GM12878 (cell line): ENCODE results near the gene GPR137B. TPM values are rescaled to one million over a fixed set of nuclear protein-coding genes. Genes with fewer than 3 reads are reported as not detected.

Experiments used
- ATAC-seq: fragments of 200-7000 bp; cut with Tn5 transposase; 3 replicates; pipeline ENCODE4 v1.9.1; 2020; ENCODE audit warnings: mild to moderate bottlenecking, moderate library complexity
- BruUV-seq: library from RNA; stranded (reverse); fragments of 400-500 nt; replicated peaks from 2 replicates; lab custom pipeline; 2021; lab: Mats Ljungman, UMichigan
- CTCF ChIA-PET: fragments of 300-600 bp; sonication (Branson Sonifier 250); formaldehyde crosslinking; extraction: SDS; loops from one replicate; lab custom pipeline; 2021; ENCODE audit warnings: inconsistent platforms; lab: Yijun Ruan, JAX
- POLR2A ChIA-PET: fragments of 350-600 bp; formaldehyde crosslinking; extraction: SDS; loops from one replicate; lab custom pipeline; 2021; ENCODE audit warnings: inconsistent platforms; lab: Charles Lee
- RAD21 ChIA-PET: fragments of 300-600 bp; sonication (Branson Sonifier 250); formaldehyde crosslinking; loops from one replicate; lab custom pipeline; 2023; ENCODE audit warnings: antibody characterized with exemption; ENCODE audit not compliant: unreplicated experiment; lab: Charles Lee
- SMC1A ChIA-PET: fragments of 300-600 bp; sonication (Branson Sonifier 250); formaldehyde crosslinking; loops from one replicate; lab custom pipeline; 2023; ENCODE audit not compliant: unreplicated experiment, uncharacterized antibody; lab: Charles Lee
- DNase-seq: peaks from one replicate; pipeline ENCODE4 v3.0.0-alpha.2; 2011; ENCODE audit warnings: low read depth, low spot score
- FAIRE-seq: peaks from 3 replicates; lab custom pipeline; 2011; peaks lifted over from hg19 to GRCh38; lab: Jason Lieb, UNC
- H2AFZ ChIP-seq: 2 replicates; pipeline ENCODE4 v1.6.0; 2011; ENCODE audit warnings: low read depth, low read length, control low read depth; ENCODE audit not compliant: control insufficient read depth
- H3K27ac ChIP-seq: 2 replicates; pipeline ENCODE4 v1.5.1; 2011; ENCODE audit warnings: control low read depth; ENCODE audit not compliant: control insufficient read depth, insufficient read depth
- H3K27me3 ChIP-seq, 2 experiments: replicated peaks in 1 of 2; 2 replicates each; pipeline versions ENCODE4 v1.6.0 to v1.6.1; 2011; ENCODE audit warnings: low read length in 1 of 2; ENCODE audit not compliant: control insufficient read depth in 2 of 2, insufficient read depth in 2 of 2
- H3K36me3 ChIP-seq, 2 experiments: 2 replicates each; pipeline ENCODE4 v1.5.1; 2011; ENCODE audit warnings: low read length in 1 of 2; ENCODE audit not compliant: control insufficient read depth in 2 of 2, insufficient read depth in 2 of 2
- H3K4me1 ChIP-seq: 2 replicates; pipeline ENCODE4 v1.6.1; 2011; ENCODE audit warnings: mild to moderate bottlenecking, low read length, moderate library complexity, mixed read lengths; ENCODE audit not compliant: control insufficient read depth, insufficient read depth
- H3K4me2 ChIP-seq: 2 replicates; pipeline ENCODE4 v1.6.0; 2011; ENCODE audit warnings: control low read depth; ENCODE audit not compliant: control insufficient read depth, insufficient read depth
- H3K4me3 ChIP-seq: fragments of 200-600 bp; sonication (generic); 2 replicates; pipeline ENCODE4 v1.5.1; 2016
- H3K79me2 ChIP-seq: 2 replicates; pipeline ENCODE4 v1.6.0; 2011; ENCODE audit warnings: low read length; ENCODE audit not compliant: control insufficient read depth, insufficient read depth
- H3K9ac ChIP-seq: 2 replicates; pipeline ENCODE4 v1.8.0; 2011; ENCODE audit warnings: low read length, control low read depth, mixed read lengths; ENCODE audit not compliant: control insufficient read depth, insufficient read depth
- H3K9me3 ChIP-seq: replicated peaks from 3 replicates; pipeline ENCODE4 v1.5.1; 2011; ENCODE audit warnings: mild to moderate bottlenecking, low read length; ENCODE audit not compliant: control insufficient read depth, insufficient read depth
- H4K20me1 ChIP-seq: 2 replicates; pipeline ENCODE4 v1.6.0; 2011; ENCODE audit not compliant: control insufficient read depth, insufficient read depth
- BCL3 ChIP-seq: IDR thresholded peaks from 2 replicates; pipeline ENCODE4 v1.6.1; 2011; ENCODE audit warnings: borderline replicate concordance, low read depth, mild to moderate bottlenecking, moderate library complexity, low read length; ENCODE audit not compliant: insufficient read depth, poor library complexity, severe bottlenecking
- CEBPZ ChIP-seq: fragments of 150-350 bp; IDR thresholded peaks from 2 replicates; pipeline ENCODE4 v1.6.1; 2016; ENCODE audit warnings: low read depth, low read length
- CTCF ChIP-seq, 3 experiments: IDR thresholded peaks in 2 of 3; conservative IDR thresholded peaks in 1 of 3; 2 replicates each; pipeline ENCODE4 v1.5.1; 2011; ENCODE audit warnings: low read depth in 3 of 3, low read length in 3 of 3, mild to moderate bottlenecking in 3 of 3, control low read depth in 2 of 3, moderate library complexity in 2 of 3, inconsistent platforms in 1 of 3, mixed read lengths in 1 of 3; ENCODE audit not compliant: control insufficient read depth in 2 of 3, insufficient read depth in 1 of 3; ENCODE audit errors: extremely low read depth in 1 of 3
- GABPA ChIP-seq: IDR thresholded peaks from 2 replicates; pipeline ENCODE4 v1.6.1; 2014; ENCODE audit warnings: antibody characterized with exemption, low read depth, mild to moderate bottlenecking, inconsistent platforms
- GATAD2B ChIP-seq: fragments of 450-650 bp; conservative IDR thresholded peaks from 2 replicates; pipeline ENCODE4 v1.6.1; 2017; ENCODE audit warnings: low read depth, mild to moderate bottlenecking, moderate library complexity
- KDM1A ChIP-seq: fragments of 200-600 bp; sonication (generic); IDR thresholded peaks from 2 replicates; pipeline ENCODE4 v1.6.1; 2016; ENCODE audit warnings: borderline replicate concordance
- MTA3 ChIP-seq: IDR thresholded peaks from 2 replicates; pipeline ENCODE4 v1.6.1; 2012; ENCODE audit warnings: low read length, inconsistent platforms, borderline replicate concordance
- NBN ChIP-seq: fragments of 450-650 bp; IDR thresholded peaks from 2 replicates; pipeline ENCODE4 v1.6.1; 2016
- NR2C1 ChIP-seq: fragments of 450-650 bp; IDR thresholded peaks from 2 replicates; pipeline ENCODE4 v1.6.1; 2017; ENCODE audit warnings: antibody characterized with exemption, mild to moderate bottlenecking, moderate library complexity
- NRF1 ChIP-seq: conservative IDR thresholded peaks from 2 replicates; pipeline ENCODE4 v1.6.1; 2011; ENCODE audit warnings: mild to moderate bottlenecking, low read depth, low read length, improper control_type of control experiment
- RAD21 ChIP-seq: IDR thresholded peaks from 2 replicates; pipeline ENCODE4 v1.6.1; 2011; ENCODE audit warnings: mild to moderate bottlenecking, low read depth, low read length, moderate library complexity; ENCODE audit not compliant: insufficient read depth
- RAD51 ChIP-seq: fragments of 450-650 bp; IDR thresholded peaks from 2 replicates; pipeline ENCODE4 v1.6.1; 2016; ENCODE audit warnings: moderate library complexity, mild to moderate bottlenecking, inconsistent platforms
- RELA ChIP-seq: fragments of 450-650 bp; IDR thresholded peaks from 2 replicates; pipeline ENCODE4 v1.8.0; 2014; ENCODE audit warnings: borderline replicate concordance; ENCODE audit not compliant: partially characterized antibody
- SMC3 ChIP-seq: IDR thresholded peaks from 2 replicates; pipeline ENCODE4 v1.6.1; 2011; ENCODE audit warnings: low read length, improper control_type of control experiment, borderline replicate concordance
- SP1 ChIP-seq: IDR thresholded peaks from one replicate; pipeline ENCODE4 v1.6.1; 2011; ENCODE audit warnings: low read depth, low read length
- YY1 ChIP-seq: IDR thresholded peaks from 2 replicates; pipeline ENCODE4 v1.6.1; 2011; ENCODE audit warnings: low read depth, mild to moderate bottlenecking, low read length
- ZNF217 ChIP-seq: fragments of 450-650 bp; IDR thresholded peaks from 2 replicates; pipeline ENCODE4 v1.6.1; 2017; ENCODE audit warnings: antibody characterized with exemption, mild to moderate bottlenecking
- WGBS: methylation state at CpG from one replicate; pipeline ENCODE4 v1.1.6; 2016; ENCODE audit warnings: low lambda C conversion rate; ENCODE audit not compliant: insufficient replicate concordance, insufficient coverage; ENCODE audit errors: missing lambda C conversion rate; 5-methylcytosine and 5-hydroxymethylcytosine counted together
- in situ Hi-C: fragments of 300-500 bp; cut with MboI; formaldehyde crosslinking; loops from 9 replicates; pipeline ENCODE4 v1.14.3; 2018; ENCODE audit warnings: mixed read lengths
- intact Hi-C: fragments of 100-400 bp; cut with micrococcal nuclease; formaldehyde crosslinking; loops from one replicate; pipeline ENCODE4 v1.14.2; 2022; ENCODE audit not compliant: unreplicated experiment
- polyA plus RNA-seq, 11 experiments: library from polyadenylated mRNA; depleted of rRNA in 4 of 11; unstranded in 6 of 11; stranded (reverse) in 5 of 11; fragments of >200 nt; fragmentation: Nextera tagmentation in 4 of 11; fragmentation: Illumina TruSeq in 1 of 11; extraction: Ambion mirVana in 4 of 11; extraction: Trizol in 1 of 11; gene quantifications; 1 replicate in 1 of 11; 2 replicates in 10 of 11; pipeline versions ENCODE4 v1.2.1 to v1.2.3, GENCODE V29; 2011 to 2016; ENCODE audit warnings: inconsistent platforms in 2 of 11, missing spikeins in 2 of 11, low read depth in 1 of 11
- total RNA-seq, 4 experiments: library from RNA; depleted of rRNA in 3 of 4; stranded (reverse); fragments of >200 nt in 3 of 4; fragmentation: Illumina TruSeq in 1 of 4; extraction: Trizol in 1 of 4; gene quantifications; 2 replicates each; pipeline versions ENCODE4 v1.2.1 to v1.2.3, GENCODE V29; 2013 to 2021

GPR137B gene
- total and polyA plus RNA-seq, 10 of the 15 experiments (the other 5 are each of a cell fraction or from before 2014, with no cell fraction given) = 5.4 to 20.8 (median 12.5) TPM

- Histone ChIP-seq H3K36me3 (no peaks in the 10 kb centered on the region), H3K79me2 (no peaks in the 10 kb centered on the region), H3K4me3 (no peak overlapping the region), H4K20me1 (no peaks in the 10 kb centered on the region; the same call in 1 of the 2 replicates), H3K9ac (no peak overlapping the region), H3K27ac (no peak overlapping the region), H3K9me3 (no peaks in the 10 kb centered on the region), H3K4me2 (no peak overlapping the region), H3K27me3 (no peaks in the 10 kb centered on the region), H2AFZ (no peak overlapping the region), H3K4me1 (no peaks in the 10 kb centered on the region)
- SMC1A ChIA-PET = interaction anchor here (0.8 to 2.6 kb wide), 5 partner anchors 34 to 765 kb away, joined by 3 to 12 read pairs (median 3); no protein-coding TSS in a partner anchor
- DNase-seq (no peak), ATAC-seq (peak; percentile 85), FAIRE-seq (peak; percentile 87)
- RAD21 ChIA-PET = interaction anchor here (1.0 to 1.7 kb wide), 4 partner anchors 37 to 388 kb away, joined by 4 to 5 read pairs (median 4); no protein-coding TSS in a partner anchor
- TF ChIP-seq RELA (no peak), NRF1 (no peak), BCL3 (no peak), RAD21 (peak; percentile 91), NR2C1 (no peak), MTA3 (no peak), GATAD2B (no peak), SP1 (no peak), RAD51 (no peak), KDM1A (no peak), YY1 (peak; percentile 59; the same call in 1 of the 2 replicates), NBN (no peak), GABPA (no peak), SMC3 (peak; percentile 76; the same call in 1 of the 2 replicates), CTCF (IDR thresholded peaks at IDR 0.05 in 2 of 3, conservative IDR thresholded peaks at IDR 0.05 in 1 of 3; ENCODE audit: control insufficient read depth in 2 of 3, extremely low read depth in 1 of 3, insufficient read depth in 1 of 3, low read depth in 3 of 3, low read length in 3 of 3) (peak; percentile 53 to 90 (median 71)), CEBPZ (no peak), ZNF217 (no peak)
- WGBS = 32% methylated on average over 13 of the region's 13 CpGs
- in situ Hi-C loops (loop anchor here (10.0 to 25.0 kb wide), 4 partner anchors 184 to 1461 kb away; partner anchors contain the start of gene ERO1B), intact Hi-C loops (loop anchor here (1.0 to 10.0 kb wide), 6 partner anchors 101 to 1461 kb away; no protein-coding TSS in a partner anchor)
- no TSS peak for BruUV-seq
- POLR2A ChIA-PET = no interaction called here
- CTCF ChIA-PET = interaction anchor here (0.6 to 4.7 kb wide), 22 partner anchors 9 to 1703 kb away, joined by 3 to 18 read pairs (median 4); no protein-coding TSS in a partner anchor
Measured at GRCh38 chr1:236103646-236104218, 38.6 kb upstream of the GPR137B start.
